H1 (cell line): ENCODE measurements around the gene RNF212. TPM values are rescaled to one million over a fixed set of nuclear protein-coding genes. Genes with fewer than 3 reads are reported as not detected.

Experiments used
- CTCF ChIA-PET: fragments of 300-600 bp; sonication (Branson Sonifier 250); formaldehyde crosslinking; loops from one replicate; lab custom pipeline; 2021; ENCODE audit not compliant: partially characterized antibody; lab: Charles Lee
- POLR2A ChIA-PET: fragments of 300-600 bp; sonication (Branson Sonifier 250); formaldehyde crosslinking; loops from one replicate; lab custom pipeline; 2021; ENCODE audit warnings: inconsistent platforms; ENCODE audit not compliant: partially characterized antibody; lab: Charles Lee
- DNase-seq, 2 experiments: peaks; one replicate each; pipeline versions ENCODE4 v3.0.0 to v3.0.0-alpha.2; 2010 to 2022; ENCODE audit warnings: low spot score in 2 of 2, low read depth in 1 of 2, mixed read lengths in 1 of 2
- FAIRE-seq: peaks from 2 replicates; lab custom pipeline; 2011; peaks lifted over from hg19 to GRCh38; lab: Jason Lieb, UNC
- H2AFZ ChIP-seq: 2 replicates; pipeline ENCODE4 v1.8.1; 2012; ENCODE audit warnings: low read length, inconsistent platforms
- H2AK5ac ChIP-seq: 2 replicates; pipeline ENCODE4 v1.6.1; 2013; ENCODE audit warnings: low read depth, low read length
- H2BK120ac ChIP-seq: replicated peaks from 2 replicates; pipeline ENCODE3; 2013; ENCODE audit warnings: low read depth, low read length, inconsistent platforms
- H2BK12ac ChIP-seq: 2 replicates; pipeline ENCODE4 v1.6.1; 2013; ENCODE audit warnings: low read depth, low read length
- H2BK15ac ChIP-seq: 2 replicates; pipeline ENCODE4 v1.6.1; 2013; ENCODE audit warnings: low read length
- H2BK20ac ChIP-seq: 2 replicates; pipeline ENCODE4 v1.6.1; 2013; ENCODE audit warnings: low read length
- H2BK5ac ChIP-seq: 2 replicates; pipeline ENCODE4 v1.6.1; 2013; ENCODE audit warnings: low read depth, low read length
- H3K14ac ChIP-seq: 2 replicates; pipeline ENCODE4 v1.6.1; 2013; ENCODE audit warnings: inconsistent platforms; ENCODE audit not compliant: insufficient read length
- H3K18ac ChIP-seq: 2 replicates; pipeline ENCODE4 v1.6.1; 2013; ENCODE audit warnings: low read length; ENCODE audit errors: extremely low read depth
- H3K23ac ChIP-seq: 2 replicates; pipeline ENCODE4 v1.6.1; 2013; ENCODE audit warnings: inconsistent platforms; ENCODE audit not compliant: insufficient read length
- H3K23me2 ChIP-seq: 2 replicates; pipeline ENCODE4 v1.6.1; 2013; ENCODE audit warnings: low read depth, low read length
- H3K27ac ChIP-seq: 2 replicates; pipeline ENCODE4 v1.6.1; 2011; ENCODE audit warnings: low read depth, low read length, inconsistent platforms
- H3K27me3 ChIP-seq, 4 experiments: replicated peaks in 1 of 4; 1 replicate in 1 of 4; 2 replicates in 3 of 4; pipeline versions ENCODE4 v1.6.1 to v1.8.1; 2011 to 2013; ENCODE audit warnings: low read length in 3 of 4, mild to moderate bottlenecking in 3 of 4, inconsistent platforms in 2 of 4, mixed read lengths in 2 of 4, moderate library complexity in 1 of 4; ENCODE audit not compliant: control insufficient read depth in 3 of 4, insufficient read depth in 3 of 4; ENCODE audit errors: extremely low read depth in 1 of 4
- H3K36me3 ChIP-seq, 4 experiments: 2 replicates each; pipeline versions ENCODE4 v1.6.1 to v1.8.1; 2011 to 2013; ENCODE audit warnings: mild to moderate bottlenecking in 4 of 4, low read length in 3 of 4, moderate library complexity in 2 of 4, control low read depth in 1 of 4, inconsistent platforms in 1 of 4; ENCODE audit not compliant: insufficient read depth in 4 of 4, control insufficient read depth in 2 of 4
- H3K4ac ChIP-seq: replicated peaks from 2 replicates; pipeline ENCODE3; 2013; ENCODE audit warnings: low read length, low read depth, mixed read lengths, inconsistent platforms; ENCODE audit not compliant: insufficient read length
- H3K4me1 ChIP-seq, 4 experiments: replicated peaks in 1 of 4; 1 replicate in 1 of 4; 2 replicates in 3 of 4; pipeline versions ENCODE4 v1.6.1 to v1.8.1; 2011 to 2013; ENCODE audit warnings: low read length in 3 of 4, inconsistent platforms in 2 of 4, mixed read lengths in 1 of 4; ENCODE audit not compliant: insufficient read depth in 4 of 4, control insufficient read depth in 3 of 4
- H3K4me2 ChIP-seq, 2 experiments: 2 replicates each; pipeline versions ENCODE4 v1.6.1 to v1.8.1; 2011 to 2013; ENCODE audit warnings: low read depth in 2 of 2, low read length in 2 of 2, control low read depth in 1 of 2, inconsistent platforms in 1 of 2, mild to moderate bottlenecking in 1 of 2; ENCODE audit not compliant: insufficient read depth in 1 of 2
- H3K4me3 ChIP-seq, 4 experiments: fragments of 200-600, 300-600 bp in 1 of 4; sonication (generic), shearing (Covaris generic), sonication (Bioruptor Twin) in 1 of 4; 2 replicates each; pipeline versions ENCODE4 v1.5.1 to v1.8.1; 2011 to 2016; ENCODE audit warnings: low read length in 4 of 4, low read depth in 3 of 4, control low read depth in 2 of 4, inconsistent platforms in 2 of 4, mild to moderate bottlenecking in 2 of 4, mixed read lengths in 1 of 4, moderate library complexity in 1 of 4; ENCODE audit not compliant: insufficient read depth in 2 of 4; ENCODE audit errors: extremely low read depth in 1 of 4
- H3K56ac ChIP-seq: replicated peaks from 2 replicates; pipeline ENCODE3; 2013; ENCODE audit warnings: low read depth, mild to moderate bottlenecking, mixed read lengths, low read length, inconsistent platforms; ENCODE audit not compliant: insufficient read length
- H3K79me1 ChIP-seq: 2 replicates; pipeline ENCODE4 v1.6.1; 2013; ENCODE audit warnings: low read depth, low read length, control low read depth
- H3K79me2 ChIP-seq, 2 experiments: 2 replicates each; pipeline versions ENCODE4 v1.6.1 to v1.8.1; 2012 to 2013; ENCODE audit warnings: low read length in 2 of 2, mild to moderate bottlenecking in 2 of 2, inconsistent platforms in 1 of 2; ENCODE audit not compliant: insufficient read depth in 2 of 2, control insufficient read depth in 1 of 2
- H3K9ac ChIP-seq, 4 experiments: replicated peaks in 1 of 4; 1 replicate in 1 of 4; 2 replicates in 3 of 4; pipeline versions ENCODE4 v1.6.1 to v1.8.1; 2011 to 2013; ENCODE audit warnings: low read depth in 3 of 4, low read length in 3 of 4, control low read depth in 2 of 4, mild to moderate bottlenecking in 2 of 4, moderate library complexity in 2 of 4, inconsistent platforms in 1 of 4; ENCODE audit errors: extremely low read depth in 1 of 4
- H3K9me3 ChIP-seq, 2 experiments: 2 replicates each; pipeline versions ENCODE4 v1.6.1 to v1.8.1; 2012 to 2013; ENCODE audit warnings: mild to moderate bottlenecking in 2 of 2, moderate library complexity in 2 of 2, control low read depth in 1 of 2, inconsistent platforms in 1 of 2, low read depth in 1 of 2, low read length in 1 of 2, mixed read lengths in 1 of 2; ENCODE audit not compliant: insufficient read depth in 2 of 2
- H4K20me1 ChIP-seq, 2 experiments: replicated peaks in 1 of 2; 2 replicates each; pipeline versions ENCODE3 to v1.8.1; 2011 to 2013; ENCODE audit warnings: inconsistent platforms in 2 of 2, low read length in 2 of 2, mild to moderate bottlenecking in 1 of 2; ENCODE audit not compliant: insufficient read depth in 2 of 2, control insufficient read depth in 1 of 2
- H4K5ac ChIP-seq: 2 replicates; pipeline ENCODE4 v1.6.1; 2013; ENCODE audit warnings: low read length, low read depth, mixed read lengths, inconsistent platforms; ENCODE audit not compliant: insufficient read length
- H4K8ac ChIP-seq: 2 replicates; pipeline ENCODE4 v1.8.0; 2013; ENCODE audit warnings: mild to moderate bottlenecking, moderate library complexity, low read length, inconsistent platforms; ENCODE audit not compliant: insufficient read depth; ENCODE audit errors: extremely low read depth
- H4K91ac ChIP-seq: replicated peaks from 2 replicates; pipeline ENCODE3; 2013; ENCODE audit warnings: low read length, mixed read lengths, inconsistent platforms; ENCODE audit not compliant: insufficient read length
- ATF3 ChIP-seq: IDR thresholded peaks from 2 replicates; pipeline ENCODE4 v1.6.1; 2011; ENCODE audit warnings: low read depth, mild to moderate bottlenecking, low read length; ENCODE audit not compliant: insufficient read depth
- BRCA1 ChIP-seq: IDR thresholded peaks from 2 replicates; pipeline ENCODE4 v1.6.1; 2012; ENCODE audit warnings: low read depth, low read length, improper control_type of control experiment
- EZH2 ChIP-seq: fragments of 200-600 bp; sonication (generic); IDR thresholded peaks from 2 replicates; pipeline ENCODE4 v1.7.1; 2012; ENCODE audit warnings: low read depth, mild to moderate bottlenecking, moderate library complexity, low read length, inconsistent platforms; ENCODE audit not compliant: severe bottlenecking
- GABPA ChIP-seq: IDR thresholded peaks from 2 replicates; pipeline ENCODE4 v1.6.1; 2011; ENCODE audit warnings: mild to moderate bottlenecking, low read length, moderate library complexity, borderline replicate concordance; ENCODE audit not compliant: insufficient read depth
- GTF2F1 ChIP-seq: IDR thresholded peaks from 2 replicates; pipeline ENCODE4 v1.6.1; 2012; ENCODE audit warnings: low read depth, low read length, improper control_type of control experiment, borderline replicate concordance
- KDM1A ChIP-seq: fragments of 200-600, 300-600 bp; sonication (generic); IDR thresholded peaks from 2 replicates; pipeline ENCODE4 v1.7.1; 2016; ENCODE audit warnings: mild to moderate bottlenecking, low read length, borderline replicate concordance
- NRF1 ChIP-seq: IDR thresholded peaks from 2 replicates; pipeline ENCODE4 v1.6.1; 2011; ENCODE audit warnings: mild to moderate bottlenecking, low read depth, low read length, improper control_type of control experiment
- RNF2 ChIP-seq: fragments of 200-900, 300-1000 bp; sonication (generic); IDR thresholded peaks from 2 replicates; pipeline ENCODE4 v1.7.1; 2016; ENCODE audit warnings: borderline replicate concordance, low read depth, mild to moderate bottlenecking, antibody characterized with exemption, low read length; ENCODE audit not compliant: poor library complexity, severe bottlenecking; ENCODE audit errors: missing control alignments
- SIN3A ChIP-seq, 2 experiments: IDR thresholded peaks in 1 of 2; conservative IDR thresholded peaks in 1 of 2; 2 replicates each; pipeline ENCODE4 v1.6.1; 2011 to 2012; ENCODE audit warnings: low read length in 2 of 2, improper control_type of control experiment in 1 of 2, low read depth in 1 of 2, mild to moderate bottlenecking in 1 of 2
- SIX5 ChIP-seq: IDR thresholded peaks from 2 replicates; pipeline ENCODE4 v1.6.1; 2011; ENCODE audit warnings: mild to moderate bottlenecking, low read depth, low read length
- SP4 ChIP-seq: IDR thresholded peaks from 2 replicates; pipeline ENCODE4 v1.6.1; 2012; ENCODE audit warnings: low read length, inconsistent platforms
- TAF1 ChIP-seq: IDR thresholded peaks from 2 replicates; pipeline ENCODE4 v1.6.1; 2011; ENCODE audit warnings: mild to moderate bottlenecking, low read depth, low read length
- YY1 ChIP-seq: IDR thresholded peaks from 2 replicates; pipeline ENCODE4 v1.6.1; 2011; ENCODE audit warnings: low read depth, mild to moderate bottlenecking, low read length
- WGBS, 2 experiments: shearing (Covaris generic) in 1 of 2; methylation state at CpG; one replicate each; pipeline versions ENCODE4 v1.1.6 to v1.1.7; 2013 to 2015; ENCODE audit warnings: low lambda C conversion rate in 2 of 2, mixed read lengths in 2 of 2, inconsistent platforms in 1 of 2, low coverage in 1 of 2, missing lambda C conversion rate in 1 of 2; ENCODE audit not compliant: insufficient replicate concordance in 2 of 2, insufficient coverage in 1 of 2, insufficient read length in 1 of 2; ENCODE audit errors: extremely low coverage in 1 of 2, missing lambda C conversion rate in 1 of 2; 5-methylcytosine and 5-hydroxymethylcytosine counted together
- polyA plus RNA-seq, 7 experiments: library from polyadenylated mRNA; depleted of rRNA in 3 of 7; stranded (reverse) in 5 of 7; unstranded in 2 of 7; fragments of >200 nt in 5 of 7; fragments of 200-250 nt in 2 of 7; gene quantifications; 1 replicate in 5 of 7; 2 replicates in 1 of 7; 4 replicates in 1 of 7; pipeline versions ENCODE4 v1.2.1 to v1.2.3, GENCODE V29; 2011 to 2013; ENCODE audit warnings: missing spikeins in 2 of 7, mixed read lengths in 2 of 7
- total RNA-seq: library from RNA; stranded (reverse); fragmentation: NEBNext Ultra II Directional; extraction: Animal tissue kit (Norgen Biotek cat#: 25700); gene quantifications from 2 replicates; pipeline ENCODE4 v1.2.1, GENCODE V29; 2021

Gene RNF212
- total and polyA plus RNA-seq, 2 of the 8 experiments (the other 6 are each of a cell fraction or from before 2014, with no cell fraction given): 3.4 to 5.4 TPM

- no peak overlapping the region for H2BK15ac ChIP-seq
- H3K9me3 ChIP-seq: no peaks in the 10 kb centered on the region
- DNase-seq (no peak), FAIRE-seq (no peak)
- POLR2A ChIA-PET: no interaction called here
- H3K27me3 ChIP-seq: no peaks in the 10 kb centered on the region
- H3K14ac ChIP-seq: no peak overlapping the region
- no peak overlapping the region for H2AK5ac ChIP-seq
- 89% methylated on average over 4 of the region's 4 CpGs; no CpG with 5 or more reads in 1 of the 2 experiments for WGBS, 2 experiments
- H2AFZ ChIP-seq: no peak overlapping the region
- CTCF ChIA-PET: interaction anchor here (0.8 kb wide), 1 partner anchor 210 kb away, joined by 4 read pairs; no protein-coding TSS in a partner anchor
- no peak overlapping the region for H3K9ac ChIP-seq
- no peak overlapping the region for H3K27ac ChIP-seq
- H2BK120ac ChIP-seq: no peak overlapping the region
- H3K4me1 ChIP-seq: no peaks in the 10 kb centered on the region
- no peak overlapping the region for H3K56ac ChIP-seq
- H4K20me1 ChIP-seq: no peaks in the 10 kb centered on the region
- H3K4me3 ChIP-seq: no peak overlapping the region
- no peak overlapping the region for H3K23ac ChIP-seq
- no peaks in the 10 kb centered on the region for H3K79me2 ChIP-seq
- H3K23me2 ChIP-seq: no peaks in the 10 kb centered on the region
- no peak overlapping the region for H3K4ac ChIP-seq
- no peak overlapping the region for H3K4me2 ChIP-seq
- no peak overlapping the region for H3K18ac ChIP-seq
- no peaks in the 10 kb centered on the region; the same call in 1 of the 2 replicates for H3K79me1 ChIP-seq
- no peak overlapping the region for H2BK12ac ChIP-seq
- no peak for TF ChIP-seq BRCA1
- no peak for TF ChIP-seq GTF2F1
- TF ChIP-seq SP4: no peak
- no peak for TF ChIP-seq YY1
- no peak for TF ChIP-seq GABPA
- TF ChIP-seq KDM1A: no peak
- no peak for TF ChIP-seq EZH2
- TF ChIP-seq SIX5: no peak
- TF ChIP-seq NRF1: no peak
- TF ChIP-seq SIN3A (conservative IDR thresholded peaks at IDR 0.05 in 1 of 2, IDR thresholded peaks at IDR 0.05 in 1 of 2; ENCODE audit: low read depth in 1 of 2, low read length in 2 of 2): no peak
- no peak for TF ChIP-seq RNF2
- no peak for TF ChIP-seq ATF3
- TF ChIP-seq TAF1: no peak
- no peak overlapping the region for H2BK5ac ChIP-seq
- H4K91ac ChIP-seq: no peak overlapping the region
- H4K8ac ChIP-seq: no peak overlapping the region
- no peaks in the 10 kb centered on the region for H3K36me3 ChIP-seq
- no peak overlapping the region for H2BK20ac ChIP-seq
- H4K5ac ChIP-seq: no peak overlapping the region
Observed at GRCh38 chr4:1136048-1136447, 22.7 kb upstream of the RNF212 start.
